GM21786 (cell line): Measurements from ENCODE around the gene KPNA4.
A peak's percentile ranks its signal among the peaks of the same experiment; 100 is the strongest.

Experiments used
- ATAC-seq: cut with Tn5 transposase; IDR thresholded peaks from one replicate; pipeline ENCODE4 v1.9.1; 2021; ENCODE audit not compliant: unreplicated experiment

Gene KPNA4

DNA sequence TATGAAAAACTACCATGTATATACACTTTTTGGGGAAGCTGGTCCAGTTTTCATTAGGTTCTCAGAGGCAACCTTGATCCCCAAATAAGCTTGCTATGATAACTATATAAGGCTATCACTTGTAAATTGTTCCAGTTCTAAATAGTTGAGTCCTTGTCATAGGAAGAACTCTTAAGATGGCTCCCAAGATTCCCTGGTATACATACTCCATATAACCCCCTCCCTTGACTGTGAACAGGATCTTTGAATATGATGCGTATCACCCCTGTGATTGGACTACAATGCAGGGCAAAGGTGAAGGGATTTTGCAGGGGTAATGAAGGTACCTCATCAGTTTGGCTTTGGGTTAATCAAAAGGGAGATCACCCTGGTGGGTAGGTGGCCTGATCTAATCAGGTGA is 67.2 kb downstream of the KPNA4 start:
- no peak for ATAC-seq

DNA sequence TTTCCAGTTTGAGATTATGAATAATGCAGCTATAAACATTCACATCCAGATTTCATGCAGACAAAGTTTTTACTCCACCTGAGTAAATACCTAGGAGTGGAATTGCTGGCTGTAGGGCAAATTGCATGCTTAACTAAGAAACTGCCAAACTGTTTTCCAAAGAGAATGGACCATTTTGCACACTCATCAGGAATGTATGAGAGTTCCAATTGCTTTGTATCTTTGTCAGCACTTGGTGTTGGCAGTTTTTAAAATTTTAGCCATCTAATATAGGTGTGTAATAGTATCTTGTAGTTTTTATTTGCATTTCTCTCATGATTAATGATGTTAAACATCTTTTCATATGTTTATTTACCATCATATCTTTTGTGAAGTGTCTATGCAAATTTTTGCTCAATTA is 75.2 kb downstream of the KPNA4 start:
- no peak for ATAC-seq

DNA sequence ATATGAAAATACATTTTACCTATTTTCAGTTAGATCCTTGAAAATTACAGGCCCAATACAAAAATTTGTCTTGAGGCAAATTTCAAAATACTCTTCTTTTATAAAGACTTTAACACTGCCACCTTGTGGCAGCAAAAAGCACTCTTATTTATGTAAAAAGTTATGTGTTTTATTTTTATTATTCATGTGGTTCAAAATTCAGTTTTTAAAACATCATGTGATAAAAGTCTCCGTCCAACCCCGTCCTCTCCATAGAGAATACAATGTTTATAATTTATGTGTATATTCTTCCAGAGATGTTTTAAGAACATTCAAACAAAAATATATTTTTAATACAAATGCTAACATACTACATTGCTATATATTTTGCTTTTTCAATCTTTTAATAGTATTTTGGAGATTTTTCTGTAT is 78.9 kb downstream of the KPNA4 start:
- ATAC-seq = no peak

DNA sequence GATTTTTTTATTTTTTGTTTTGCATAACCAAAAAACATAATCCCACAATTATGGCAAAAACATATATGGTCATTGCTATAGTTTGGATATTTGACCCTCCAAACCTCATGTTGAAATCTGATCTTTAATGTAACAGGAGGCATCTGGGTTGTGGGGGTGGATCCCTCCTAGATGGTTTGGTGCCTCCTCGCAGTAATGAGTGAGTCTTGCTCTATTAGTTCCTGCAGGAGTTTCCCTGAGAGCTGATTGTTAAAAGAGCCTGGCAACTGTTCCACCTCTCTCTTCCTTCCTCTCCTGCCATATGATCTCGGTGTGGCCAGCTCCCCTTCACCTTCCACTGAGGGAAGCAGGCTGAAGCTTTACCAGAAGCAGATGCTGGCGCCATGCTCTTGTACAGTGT is 82.6 kb downstream of the KPNA4 start:
- ATAC-seq = no peak

DNA sequence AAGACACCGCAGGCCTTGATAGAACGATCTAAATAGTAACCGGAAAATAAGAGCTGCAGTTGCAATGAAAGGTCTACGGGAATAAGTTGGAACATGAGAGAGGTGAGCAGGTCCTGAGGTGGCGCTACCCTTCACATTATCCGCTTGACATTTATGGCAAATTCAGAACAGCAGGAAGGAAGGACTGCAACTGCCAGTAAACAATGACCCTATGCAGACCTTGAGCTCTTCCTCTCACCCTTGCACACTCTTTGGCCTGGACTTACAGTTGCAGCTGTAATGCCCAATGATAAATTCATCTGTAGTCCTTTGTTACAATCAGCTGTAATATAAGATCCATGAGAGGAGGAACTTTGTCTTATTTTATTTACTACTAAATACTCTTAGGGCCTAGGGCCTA is 83.5 kb downstream of the KPNA4 start:
- no peak for ATAC-seq

DNA sequence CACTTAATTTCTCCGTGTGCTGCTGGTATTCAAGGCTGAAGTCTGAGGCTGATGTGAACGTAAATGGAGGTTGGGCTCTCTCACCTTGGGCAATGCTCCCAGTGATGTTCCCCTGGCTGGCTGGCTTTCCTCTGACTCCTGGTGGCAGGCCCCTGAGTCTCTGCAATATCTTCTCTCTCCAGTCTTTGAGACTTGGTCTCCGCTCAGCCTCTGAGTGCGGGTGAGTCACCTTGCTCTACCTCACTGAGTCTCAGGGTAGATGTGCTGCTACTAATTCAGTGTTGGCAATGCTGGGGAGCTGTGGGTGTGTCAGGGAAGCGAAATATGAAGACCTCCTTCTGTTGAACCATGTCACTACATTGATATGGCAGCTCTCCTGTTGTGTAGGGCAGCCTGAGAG is 84.4 kb downstream of the KPNA4 start:
- no peak for ATAC-seq

DNA sequence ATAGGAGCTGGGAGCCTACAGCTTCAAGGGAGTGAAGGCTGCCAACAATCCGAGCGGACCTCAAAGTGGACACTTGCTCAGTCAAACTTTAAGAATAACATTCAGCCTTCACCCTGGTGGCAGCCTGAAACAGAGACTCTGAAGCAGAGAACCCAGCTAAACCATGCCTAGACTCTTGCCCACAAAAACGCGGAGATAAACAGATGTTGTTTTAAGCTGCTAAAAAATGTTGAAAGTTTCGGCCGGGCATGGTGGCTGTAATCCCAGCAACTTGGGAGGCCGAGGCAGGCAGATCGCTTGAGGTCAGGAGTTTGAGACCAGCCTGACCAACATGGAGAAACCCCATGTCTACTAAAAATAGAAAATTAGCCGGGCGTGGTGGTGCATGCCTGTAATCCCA is 86.0 kb downstream of the KPNA4 start:
- ATAC-seq = no peak

DNA sequence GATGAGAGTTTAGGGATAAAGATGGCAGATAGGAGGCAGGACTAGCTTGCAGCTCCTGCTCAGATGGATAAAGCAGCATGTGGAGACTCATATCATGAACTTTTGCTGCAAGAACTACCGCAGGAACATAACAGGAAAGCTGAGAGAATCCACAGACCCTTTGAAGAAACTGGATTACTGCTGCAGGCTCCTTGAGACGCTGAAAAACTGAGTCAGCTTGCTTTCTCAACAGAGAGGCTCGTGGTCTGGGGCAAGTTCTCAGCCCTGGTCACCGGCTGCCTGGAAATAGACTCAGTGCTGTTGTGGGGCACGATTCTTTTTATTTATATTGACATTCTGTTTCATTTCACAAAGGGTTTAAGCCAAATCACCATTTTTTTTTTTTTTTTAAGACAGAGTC is 87.0 kb downstream of the KPNA4 start:
- ATAC-seq = no peak

DNA sequence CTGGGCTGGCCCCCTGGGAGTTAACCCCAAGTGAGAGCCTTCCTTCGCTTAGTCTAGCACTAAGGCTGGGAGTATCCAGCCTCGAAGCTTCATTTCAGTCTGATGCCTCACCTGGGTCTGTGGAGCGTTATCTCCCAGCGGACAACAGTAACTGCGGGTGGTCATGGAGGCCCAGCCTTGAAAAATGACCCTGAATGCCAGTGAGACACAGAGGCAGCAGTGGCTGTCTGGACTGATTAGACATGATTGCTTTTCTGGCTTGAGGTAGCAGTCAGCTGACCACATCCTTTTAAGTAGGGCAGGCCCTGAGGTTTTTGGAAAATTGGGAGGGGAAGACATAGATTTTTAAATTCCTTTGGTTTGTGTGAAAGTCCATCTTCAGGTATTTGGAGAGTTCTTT is 87.6 kb downstream of the KPNA4 start:
- no peak for ATAC-seq

DNA sequence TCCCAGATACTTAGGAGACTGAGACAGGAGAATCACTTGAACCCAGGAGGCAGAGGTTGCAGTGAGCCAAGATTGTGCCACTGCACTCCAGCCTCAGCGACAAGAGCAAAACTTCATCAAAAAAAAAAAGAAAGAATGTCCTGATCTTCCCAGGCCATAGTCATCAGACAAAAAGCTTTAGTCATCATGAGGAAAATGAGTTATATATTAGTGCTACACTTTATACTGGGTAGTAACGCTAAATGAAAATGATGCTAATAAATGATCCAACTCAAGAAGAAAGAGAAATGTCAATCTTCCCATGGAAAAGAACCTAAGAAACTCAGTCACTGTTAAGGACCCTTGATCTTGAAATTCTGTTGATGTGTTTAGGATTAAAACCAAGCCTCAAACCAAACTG is 89.5 kb downstream of the KPNA4 start:
- ATAC-seq = no peak

DNA sequence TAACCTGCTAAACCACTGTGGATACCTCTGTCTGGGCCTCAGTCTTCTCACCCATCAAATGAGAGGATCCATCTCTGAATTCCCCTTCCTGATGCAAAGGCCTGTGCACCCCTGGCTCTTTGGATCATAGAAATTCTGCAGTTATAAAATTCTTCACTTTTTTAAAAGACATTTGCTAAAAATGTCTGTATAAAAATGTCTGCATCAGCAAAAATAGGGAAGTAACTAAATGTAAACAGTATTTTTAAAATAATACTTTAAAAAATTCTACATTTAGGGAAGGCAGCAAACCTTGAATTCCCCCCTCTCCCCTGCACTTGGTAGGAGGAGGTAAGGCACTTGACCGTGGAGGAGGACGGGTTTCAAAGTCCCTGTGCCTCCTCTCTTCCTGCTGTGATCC is 90.2 kb downstream of the KPNA4 start:
- no peak for ATAC-seq

DNA sequence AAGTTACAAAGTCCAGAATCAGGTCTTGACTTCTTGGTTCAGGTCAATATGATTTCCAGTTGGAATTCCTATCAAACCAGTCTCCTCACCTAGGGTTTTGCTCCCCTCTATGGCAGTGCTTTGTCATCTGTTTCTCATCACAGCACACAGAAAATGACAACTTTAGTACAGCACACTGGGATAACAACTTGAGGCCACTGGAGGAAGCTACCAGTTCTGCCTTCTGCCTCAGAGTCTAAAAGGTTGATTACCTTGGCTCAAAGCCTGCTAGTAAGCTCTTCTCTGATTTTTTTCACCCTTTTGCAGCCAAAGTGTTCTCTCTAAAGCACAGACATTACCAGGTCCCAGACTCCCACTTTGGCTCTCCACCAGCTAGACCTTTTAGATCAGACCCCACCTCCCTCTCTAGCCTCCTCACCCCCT is 90.9 kb downstream of the KPNA4 start:
- no peak for ATAC-seq

DNA sequence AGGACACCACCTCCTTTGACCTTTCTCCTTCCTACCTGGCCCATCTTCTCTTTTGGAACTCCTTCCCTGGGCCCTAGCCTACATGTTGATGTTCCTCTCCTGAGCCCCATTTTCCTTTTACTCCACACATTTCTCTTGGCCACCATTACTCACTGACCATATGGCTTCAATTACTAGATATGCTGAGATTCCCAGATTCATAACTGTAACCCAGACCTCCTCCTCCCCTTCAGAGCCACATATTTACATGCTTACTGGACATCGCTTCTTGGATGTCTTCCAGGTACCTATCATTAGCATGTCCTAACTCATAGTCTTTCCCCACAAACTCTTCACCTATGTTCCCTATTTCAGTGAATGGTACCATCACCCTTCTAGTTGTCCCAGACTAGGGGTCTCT is 91.4 kb downstream of the KPNA4 start:
- no peak for ATAC-seq

DNA sequence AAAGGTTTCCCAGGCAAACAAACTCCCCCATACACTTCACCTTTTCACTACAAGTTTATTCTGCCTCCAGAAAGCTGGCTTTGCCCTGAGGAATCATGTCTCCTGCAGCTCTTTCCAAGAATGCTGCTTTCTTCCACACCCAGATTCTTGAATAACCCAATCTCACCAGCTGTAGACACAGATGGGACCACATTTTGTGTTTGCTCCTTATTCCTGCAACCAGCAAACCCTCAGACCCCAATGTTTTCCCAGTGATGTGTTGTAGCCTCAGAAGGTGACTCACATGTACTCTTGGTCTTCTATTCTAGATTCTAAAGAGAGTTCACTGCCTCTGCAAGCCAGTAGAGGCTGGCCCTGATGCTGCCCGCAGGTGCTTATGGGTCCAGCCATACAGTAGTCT is 92.2 kb downstream of the KPNA4 start:
- no peak for ATAC-seq

DNA sequence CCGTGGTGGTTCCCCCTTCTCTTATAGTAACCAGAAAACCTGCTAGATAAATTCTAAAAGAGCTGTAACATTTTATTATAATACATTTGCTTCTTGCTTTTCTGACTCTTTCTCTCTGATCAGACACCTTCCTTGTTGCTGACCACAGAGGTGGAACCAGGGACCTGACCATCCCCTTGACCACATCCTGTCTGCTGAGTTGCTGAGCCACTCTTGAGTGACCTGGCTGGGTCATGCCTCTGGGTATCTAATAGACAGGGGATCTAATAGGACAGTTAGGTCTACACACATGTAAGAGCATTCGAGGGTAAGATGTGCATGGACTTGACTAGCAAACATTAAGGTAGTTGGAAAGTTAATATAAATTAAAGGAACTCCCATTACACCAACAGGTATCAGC is 93.0 kb downstream of the KPNA4 start:
- ATAC-seq = peak; percentile 80

DNA sequence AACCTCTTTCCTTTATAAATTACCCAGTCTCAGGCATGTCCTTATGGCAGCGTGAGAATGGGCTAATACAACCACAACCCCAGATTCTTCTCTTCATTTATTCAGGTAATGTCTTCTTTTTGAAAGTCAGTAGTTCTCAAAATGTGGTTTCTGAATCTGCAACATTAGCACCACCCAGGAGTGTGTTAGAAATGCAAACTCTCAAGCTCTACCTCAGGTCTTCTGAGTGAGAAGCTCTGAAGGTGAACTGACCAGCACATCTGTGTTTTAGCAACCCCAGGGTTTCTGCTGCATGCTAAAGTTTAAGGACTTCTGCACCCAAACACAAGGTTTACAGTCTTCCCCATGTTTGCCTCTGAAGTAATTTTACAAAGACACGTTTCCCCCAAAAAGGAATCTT is 93.5 kb downstream of the KPNA4 start:
- peak; percentile 6 for ATAC-seq

DNA sequence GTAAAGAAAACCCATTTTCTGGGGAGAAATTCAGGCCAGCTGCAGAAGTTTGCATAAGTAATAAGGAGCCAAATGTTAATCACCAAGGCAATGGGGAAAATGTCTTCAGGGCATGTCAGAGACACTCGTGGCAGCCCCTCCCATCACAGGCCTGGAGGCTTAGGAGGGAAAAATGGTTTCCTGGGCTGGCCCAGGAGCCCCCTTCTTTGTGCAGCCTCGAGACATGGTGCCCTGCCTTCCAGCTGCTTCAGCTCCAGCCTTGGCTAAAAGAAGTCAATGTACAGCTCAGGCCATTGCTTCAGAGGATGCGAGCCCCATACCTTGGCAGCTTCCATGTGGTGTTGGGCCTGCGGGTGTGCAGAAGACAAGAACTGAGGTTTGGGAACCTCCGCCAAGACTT is 95.2 kb downstream of the KPNA4 start:
- ATAC-seq = no peak

DNA sequence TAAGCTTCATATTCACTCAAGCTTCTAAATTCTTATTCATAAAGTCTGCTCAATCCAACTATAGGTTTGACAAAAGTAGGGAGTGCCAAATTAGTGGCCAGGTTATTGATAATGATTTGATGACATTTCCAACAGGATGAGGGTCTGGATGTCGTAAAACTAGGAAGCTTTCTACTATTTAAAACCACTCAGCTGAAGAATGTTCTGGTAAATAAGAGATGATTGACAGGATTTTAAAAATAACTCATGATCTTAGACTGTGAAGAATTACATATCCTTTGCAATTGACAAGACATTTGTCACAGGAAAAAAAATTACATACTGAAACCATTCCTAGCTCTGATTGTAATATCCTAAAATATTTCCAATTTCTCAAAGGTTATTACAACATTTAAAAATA is 100.4 kb downstream of the KPNA4 start:
- ATAC-seq = no peak

DNA sequence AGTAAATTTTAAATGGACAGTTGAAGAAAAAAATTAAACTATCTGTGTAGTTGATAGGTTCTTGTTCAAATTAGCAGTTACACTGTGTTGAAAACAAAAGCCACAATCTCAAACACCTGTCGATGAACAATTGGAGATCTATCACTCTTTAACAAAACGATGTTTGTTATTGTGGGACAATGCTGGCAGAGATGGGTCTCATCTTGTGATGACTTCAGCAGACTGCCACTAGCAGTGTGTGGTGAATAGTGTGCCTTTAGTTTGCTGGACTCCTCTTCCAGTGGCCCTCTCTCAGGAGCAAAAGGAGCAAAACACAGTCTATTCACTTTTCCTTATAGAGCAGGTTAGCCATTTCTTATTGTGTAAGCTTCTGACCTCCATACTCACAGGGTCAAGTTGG is 101.0 kb downstream of the KPNA4 start:
- no peak for ATAC-seq

DNA sequence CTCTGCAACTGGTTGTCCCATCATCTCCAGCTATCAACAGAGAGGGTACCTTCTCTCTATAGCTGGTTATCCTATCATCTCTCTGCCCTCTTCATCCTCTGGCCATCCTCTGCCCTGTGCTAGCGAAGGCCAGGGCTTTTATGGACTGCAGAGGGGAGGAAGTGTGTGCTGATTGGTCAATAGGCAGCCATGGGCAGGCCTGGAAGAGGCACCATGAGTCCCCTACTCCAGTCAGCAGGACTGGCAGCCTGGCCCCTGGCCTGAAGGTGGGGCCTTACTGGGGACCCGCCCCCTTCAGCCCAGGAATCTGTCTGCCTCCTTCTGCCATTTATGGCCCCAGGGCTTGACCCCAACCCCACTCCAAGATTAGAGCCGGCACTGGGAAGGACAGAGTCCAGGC is 105.3 kb downstream of the KPNA4 start:
- no peak for ATAC-seq

DNA sequence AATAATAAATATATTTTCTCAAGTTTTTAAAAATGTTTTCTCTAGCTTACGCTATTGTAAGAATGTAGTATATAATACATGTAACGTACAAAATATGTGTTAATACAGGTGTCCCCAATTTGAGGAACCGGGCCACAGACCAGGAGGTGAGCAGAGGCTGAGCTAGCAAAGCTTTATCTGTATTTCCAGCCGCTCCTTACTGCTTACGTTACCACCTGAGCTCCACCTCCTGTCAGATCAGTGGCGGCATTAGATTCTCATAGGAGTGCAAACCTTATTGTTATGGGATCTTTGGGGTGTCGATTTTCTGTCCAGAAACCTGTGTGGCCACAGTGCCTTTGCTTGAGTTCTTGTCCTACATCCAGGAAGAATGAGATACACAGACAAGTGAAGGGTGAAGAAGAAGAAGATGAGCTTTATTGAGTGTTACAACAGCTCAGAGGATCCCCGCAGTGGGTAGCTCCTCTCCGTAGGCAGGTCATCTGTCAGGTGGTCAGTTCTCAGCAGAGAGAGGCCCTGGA is 105.9 kb downstream of the KPNA4 start:
- no peak for ATAC-seq

DNA sequence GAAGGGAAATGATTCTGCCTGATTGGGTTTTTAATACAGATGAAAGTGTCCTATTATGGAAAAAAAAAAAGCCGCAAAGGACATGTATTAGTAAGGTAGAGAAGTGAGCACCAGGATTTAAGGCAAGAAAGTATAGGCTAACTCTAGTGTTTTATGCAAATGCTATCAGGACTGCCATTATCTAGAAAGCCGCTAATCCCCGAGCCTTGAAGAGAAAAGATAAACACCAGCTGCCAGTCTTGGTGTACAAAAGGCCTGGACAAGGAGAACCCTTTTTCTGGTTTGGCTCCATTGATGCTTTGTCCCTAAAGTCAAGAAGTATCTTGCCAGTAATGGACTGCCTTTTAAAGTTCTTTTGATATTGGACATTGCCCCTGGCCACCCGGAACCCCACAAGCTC is 107.2 kb downstream of the KPNA4 start:
- no peak for ATAC-seq

DNA sequence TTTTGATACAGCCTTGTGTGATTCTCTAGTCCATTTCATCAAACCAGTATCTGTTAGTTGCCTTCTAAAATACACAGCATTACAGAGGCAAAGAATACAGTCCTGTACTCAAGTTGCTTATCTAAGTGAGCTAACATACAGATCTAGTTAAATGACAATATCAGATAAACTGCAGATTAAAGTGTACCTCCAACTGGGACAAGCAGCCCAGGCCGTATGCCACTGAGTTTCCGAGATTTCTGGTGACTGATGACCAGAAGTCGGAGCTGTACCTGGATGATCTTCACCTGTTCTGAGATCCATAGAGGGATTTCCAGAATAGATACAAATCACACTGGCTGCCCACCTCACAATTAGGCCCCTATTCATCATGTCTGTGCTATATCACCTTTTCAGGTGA is 109.5 kb downstream of the KPNA4 start:
- ATAC-seq = no peak

DNA sequence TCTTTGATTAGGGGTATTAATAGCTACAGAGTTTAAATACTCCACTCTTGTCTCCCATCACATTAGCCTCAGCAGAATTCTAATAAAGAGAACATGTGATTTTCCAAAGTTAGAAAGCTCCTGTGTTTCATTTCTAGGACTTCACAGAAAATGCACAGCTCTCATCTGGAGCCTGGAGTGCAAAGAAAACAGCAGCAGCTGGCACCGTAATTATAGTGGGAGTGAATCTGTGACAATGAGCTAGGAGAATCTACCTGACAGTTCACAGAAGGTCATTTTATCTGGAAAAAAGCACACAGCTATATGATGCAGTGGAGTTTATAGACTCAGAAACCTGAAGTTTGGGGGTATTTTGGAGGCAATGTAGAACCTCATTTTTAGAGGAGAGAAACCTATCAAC is 110.4 kb downstream of the KPNA4 start:
- no peak for ATAC-seq
